ENCODE results near the gene GCN1.

DNA sequence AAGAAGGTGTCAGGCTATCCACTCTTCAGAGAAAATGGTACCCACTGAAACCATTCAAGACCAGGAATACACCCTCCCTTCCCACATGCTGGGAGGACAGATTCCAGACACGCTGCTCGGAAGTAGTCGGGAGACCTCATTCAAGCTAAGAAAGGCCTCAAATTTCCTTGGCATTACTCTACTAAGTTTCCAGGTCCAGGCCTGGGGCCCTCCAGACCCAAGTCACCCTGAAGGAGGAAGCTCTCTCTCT, 33.5 kb upstream of the GCN1 start:
- TF ChIP-seq, protein P1, sequence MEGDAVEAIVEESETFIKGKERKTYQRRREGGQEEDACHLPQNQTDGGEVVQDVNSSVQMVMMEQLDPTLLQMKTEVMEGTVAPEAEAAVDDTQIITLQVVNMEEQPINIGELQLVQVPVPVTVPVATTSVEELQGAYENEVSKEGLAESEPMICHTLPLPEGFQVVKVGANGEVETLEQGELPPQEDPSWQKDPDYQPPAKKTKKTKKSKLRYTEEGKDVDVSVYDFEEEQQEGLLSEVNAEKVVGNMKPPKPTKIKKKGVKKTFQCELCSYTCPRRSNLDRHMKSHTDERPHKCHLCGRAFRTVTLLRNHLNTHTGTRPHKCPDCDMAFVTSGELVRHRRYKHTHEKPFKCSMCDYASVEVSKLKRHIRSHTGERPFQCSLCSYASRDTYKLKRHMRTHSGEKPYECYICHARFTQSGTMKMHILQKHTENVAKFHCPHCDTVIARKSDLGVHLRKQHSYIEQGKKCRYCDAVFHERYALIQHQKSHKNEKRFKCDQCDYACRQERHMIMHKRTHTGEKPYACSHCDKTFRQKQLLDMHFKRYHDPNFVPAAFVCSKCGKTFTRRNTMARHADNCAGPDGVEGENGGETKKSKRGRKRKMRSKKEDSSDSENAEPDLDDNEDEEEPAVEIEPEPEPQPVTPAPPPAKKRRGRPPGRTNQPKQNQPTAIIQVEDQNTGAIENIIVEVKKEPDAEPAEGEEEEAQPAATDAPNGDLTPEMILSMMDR (IDR thresholded peaks at IDR 0.05; ENCODE audit: extremely low read depth in 1 of 2, insufficient read depth in 1 of 2, low read depth in 1 of 2, low read length in 2 of 2) = no peak
- TF ChIP-seq POLR2A (IDR thresholded peaks at IDR 0.05; ENCODE audit: low read depth, low read length) (no peak), MAX (IDR thresholded peaks at IDR 0.05; ENCODE audit: insufficient read depth, insufficient read length) (no peak), POLR2AphosphoS5 (IDR thresholded peaks at IDR 0.05; ENCODE audit: insufficient read depth, low read depth, low read length) (no peak), EZH2 (IDR thresholded peaks at IDR 0.05; ENCODE audit: borderline replicate concordance, low read depth, low read length, severe bottlenecking) (no peak), FOS (IDR thresholded peaks at IDR 0.05; ENCODE audit: borderline replicate concordance, insufficient read depth, low read length) (no peak)

All from endothelial cell of umbilical vein (primary cell).